Endodermal cell (in vitro differentiated cells): ENCODE measurements around the gene DCPS. TPM values are rescaled to one million over a fixed set of nuclear protein-coding genes. Genes with fewer than 3 reads are reported as not detected.
"Not testable (repeated sequence)": the region's sequence is repeated elsewhere in the genome, so short reads cannot be mapped to it uniquely, and the experiment has no call there.

ENCODE experiments used
- DNase-seq: peaks from one replicate; pipeline ENCODE4 v3.0.0-alpha.2; 2017
- H3K27ac ChIP-seq: 2 replicates; pipeline ENCODE4 v1.5.1; 2013; ENCODE audit warnings: mild to moderate bottlenecking, low read depth, low read length, moderate library complexity
- H3K27me3 ChIP-seq: 2 replicates; pipeline ENCODE4 v1.6.1; 2013; ENCODE audit warnings: mild to moderate bottlenecking, low read length, moderate library complexity; ENCODE audit not compliant: insufficient read depth, control insufficient read depth, poor library complexity, severe bottlenecking
- H3K36me3 ChIP-seq: 2 replicates; pipeline ENCODE4 v1.7.0; 2013; ENCODE audit warnings: mild to moderate bottlenecking, low read length, moderate library complexity; ENCODE audit not compliant: control insufficient read depth, insufficient read depth
- H3K4me1 ChIP-seq: one replicate; pipeline ENCODE4 v1.7.0; 2013; ENCODE audit warnings: low read length; ENCODE audit not compliant: control insufficient read depth, insufficient read depth
- H3K4me3 ChIP-seq: 2 replicates; pipeline ENCODE4 v1.5.1; 2013; ENCODE audit warnings: mild to moderate bottlenecking, low read length, moderate library complexity
- H3K9ac ChIP-seq: 2 replicates; pipeline ENCODE4 v1.6.1; 2013; ENCODE audit warnings: mild to moderate bottlenecking, low read length, moderate library complexity; ENCODE audit not compliant: poor library complexity, severe bottlenecking; ENCODE audit errors: extremely low read depth
- H3K9me3 ChIP-seq: 2 replicates; pipeline ENCODE4 v1.6.1; 2013; ENCODE audit warnings: mild to moderate bottlenecking, low read length, moderate library complexity; ENCODE audit not compliant: control insufficient read depth
- H3K27ac Mint-ChIP-seq: 2 replicates; pipeline ENCODE4 v1.8.0; 2020; ENCODE audit warnings: mixed read lengths
- H3K27me3 Mint-ChIP-seq: 2 replicates; pipeline ENCODE4 v1.8.0; 2021; ENCODE audit warnings: mild to moderate bottlenecking, mixed read lengths; ENCODE audit not compliant: insufficient read depth
- H3K36me3 Mint-ChIP-seq: 2 replicates; pipeline ENCODE4 v1.8.0; 2020; ENCODE audit warnings: low read depth, mixed read lengths
- H3K4me1 Mint-ChIP-seq: 2 replicates; pipeline ENCODE4 v1.8.0; 2020; ENCODE audit warnings: mixed read lengths
- H3K4me3 Mint-ChIP-seq: 2 replicates; pipeline ENCODE4 v1.8.0; 2020; ENCODE audit warnings: mild to moderate bottlenecking, moderate library complexity, mixed read lengths
- H3K9me3 Mint-ChIP-seq: 2 replicates; pipeline ENCODE4 v1.8.0; 2020; ENCODE audit warnings: mild to moderate bottlenecking, mixed read lengths
- WGBS, 2 experiments: methylation state at CpG; one replicate each; pipeline versions ENCODE4 v1.1.5 to v1.1.7; 2013; ENCODE audit warnings: missing lambda C conversion rate in 2 of 2, mixed read lengths in 1 of 2; ENCODE audit not compliant: insufficient coverage in 1 of 2, insufficient read length in 1 of 2; 5-methylcytosine and 5-hydroxymethylcytosine counted together
- total RNA-seq, 2 donors: library from RNA; stranded (reverse); fragmentation: NEBNext Ultra II Directional in 1 of 2; extraction: Animal tissue kit (Norgen Biotek cat#: 25700) in 1 of 2; gene quantifications; 2 replicates in 1 of 2; 3 replicates in 1 of 2; pipeline ENCODE4 v1.2.1, GENCODE V29; 2021
- TF ChIP-seq, protein P1 (sequence below): fragments of 200-600 bp; sonication (generic); conservative IDR thresholded peaks from 2 replicates; pipeline ENCODE4 v1.5.0; 2021; ENCODE audit warnings: antibody characterized with exemption, mild to moderate bottlenecking

Gene DCPS
- total RNA-seq, 2 donors from 2014 or later: 19.0 to 22.6 TPM

DNA sequence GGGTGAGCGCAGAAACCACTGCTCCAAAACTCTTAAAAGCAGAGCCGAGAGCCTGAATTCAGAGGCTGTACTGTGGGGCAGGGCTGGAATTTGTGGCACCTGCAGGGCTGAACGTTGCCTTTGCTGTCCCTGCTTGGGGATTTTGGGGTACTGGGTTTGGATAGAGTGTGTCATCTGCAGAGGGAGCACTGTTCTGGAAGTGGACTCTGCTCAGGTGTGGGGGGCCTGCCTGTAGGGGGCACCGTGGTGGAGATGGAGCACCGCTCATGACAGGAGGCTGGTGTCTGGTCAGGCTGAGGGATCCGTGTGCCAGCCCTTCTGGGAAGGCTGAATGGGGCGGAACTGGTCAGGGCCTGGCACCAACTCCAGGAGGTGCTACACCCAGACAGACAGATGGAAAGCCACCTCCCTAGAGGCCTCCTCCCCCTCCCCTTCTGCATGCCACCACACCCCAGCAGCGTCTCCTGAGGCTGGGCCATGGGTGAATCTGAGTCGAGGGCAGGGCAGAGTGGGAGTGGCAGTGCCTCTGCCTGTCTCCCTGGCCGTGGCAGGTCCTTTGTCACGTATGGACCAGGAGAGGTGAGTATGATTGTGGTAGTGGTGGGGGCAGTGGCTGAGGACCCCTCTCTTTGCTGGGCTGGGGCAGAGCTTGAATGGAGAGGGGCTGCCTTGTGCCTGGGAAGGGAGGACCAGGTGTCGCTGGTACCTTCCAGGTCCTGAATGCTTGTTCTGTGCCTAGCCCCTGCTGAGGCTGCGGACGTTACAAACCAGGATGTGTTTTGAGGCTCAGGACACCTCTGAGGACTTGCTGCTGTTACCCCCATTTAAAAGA, 63.2 kb downstream of the DCPS start:
- H3K27ac Mint-ChIP-seq, H3K9me3 ChIP-seq, H3K27ac ChIP-seq, H3K36me3 ChIP-seq, H3K4me3 ChIP-seq, H3K4me3 Mint-ChIP-seq, H3K27me3 ChIP-seq, H3K9me3 Mint-ChIP-seq, H3K27me3 Mint-ChIP-seq, H3K36me3 Mint-ChIP-seq, H3K9ac ChIP-seq: not testable (repeated sequence)
- peaks cover 12% of the 10 kb centered on the region for H3K4me1 ChIP-seq
- TF ChIP-seq, protein P1, sequence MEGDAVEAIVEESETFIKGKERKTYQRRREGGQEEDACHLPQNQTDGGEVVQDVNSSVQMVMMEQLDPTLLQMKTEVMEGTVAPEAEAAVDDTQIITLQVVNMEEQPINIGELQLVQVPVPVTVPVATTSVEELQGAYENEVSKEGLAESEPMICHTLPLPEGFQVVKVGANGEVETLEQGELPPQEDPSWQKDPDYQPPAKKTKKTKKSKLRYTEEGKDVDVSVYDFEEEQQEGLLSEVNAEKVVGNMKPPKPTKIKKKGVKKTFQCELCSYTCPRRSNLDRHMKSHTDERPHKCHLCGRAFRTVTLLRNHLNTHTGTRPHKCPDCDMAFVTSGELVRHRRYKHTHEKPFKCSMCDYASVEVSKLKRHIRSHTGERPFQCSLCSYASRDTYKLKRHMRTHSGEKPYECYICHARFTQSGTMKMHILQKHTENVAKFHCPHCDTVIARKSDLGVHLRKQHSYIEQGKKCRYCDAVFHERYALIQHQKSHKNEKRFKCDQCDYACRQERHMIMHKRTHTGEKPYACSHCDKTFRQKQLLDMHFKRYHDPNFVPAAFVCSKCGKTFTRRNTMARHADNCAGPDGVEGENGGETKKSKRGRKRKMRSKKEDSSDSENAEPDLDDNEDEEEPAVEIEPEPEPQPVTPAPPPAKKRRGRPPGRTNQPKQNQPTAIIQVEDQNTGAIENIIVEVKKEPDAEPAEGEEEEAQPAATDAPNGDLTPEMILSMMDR: peak; percentile 44
- H3K4me1 Mint-ChIP-seq: peaks cover 32% of the 10 kb centered on the region
- peak; percentile 63 for DNase-seq
- WGBS, 2 experiments: 84 to 100% methylated on average over 2 to 14 of the region's 14 CpGs

DNA sequence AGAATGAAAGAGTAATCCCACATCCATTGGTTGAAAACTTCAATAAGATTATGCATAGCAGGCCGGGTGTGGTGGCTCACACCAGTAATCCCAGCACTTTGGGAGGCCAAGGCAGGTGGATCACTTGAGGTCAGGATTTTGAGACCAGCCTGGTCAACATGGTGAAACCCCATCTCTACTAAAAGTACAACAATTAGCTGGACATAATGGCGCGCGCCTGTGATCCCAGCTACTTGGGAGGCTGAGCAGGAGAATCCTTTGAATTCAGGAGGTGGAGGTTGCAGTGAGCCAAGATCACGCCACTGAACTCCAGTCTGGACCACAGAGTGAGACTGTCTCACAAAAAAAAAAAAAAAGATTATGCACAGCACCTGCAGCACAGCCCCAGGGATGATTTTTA, 63.9 kb downstream of the DCPS start:
- not testable (repeated sequence) for H3K27ac ChIP-seq, H3K27ac Mint-ChIP-seq, H3K27me3 Mint-ChIP-seq, DNase-seq, H3K9ac ChIP-seq, H3K9me3 ChIP-seq, H3K4me3 ChIP-seq, H3K36me3 Mint-ChIP-seq, H3K27me3 ChIP-seq, H3K9me3 Mint-ChIP-seq, H3K4me3 Mint-ChIP-seq, H3K36me3 ChIP-seq
- H3K4me1 ChIP-seq: peaks cover 12% of the 10 kb centered on the region
- H3K4me1 Mint-ChIP-seq: peaks cover 29% of the 10 kb centered on the region
- 92 to 95% methylated on average over 2 to 5 of the region's 5 CpGs for WGBS, 2 experiments

DNA sequence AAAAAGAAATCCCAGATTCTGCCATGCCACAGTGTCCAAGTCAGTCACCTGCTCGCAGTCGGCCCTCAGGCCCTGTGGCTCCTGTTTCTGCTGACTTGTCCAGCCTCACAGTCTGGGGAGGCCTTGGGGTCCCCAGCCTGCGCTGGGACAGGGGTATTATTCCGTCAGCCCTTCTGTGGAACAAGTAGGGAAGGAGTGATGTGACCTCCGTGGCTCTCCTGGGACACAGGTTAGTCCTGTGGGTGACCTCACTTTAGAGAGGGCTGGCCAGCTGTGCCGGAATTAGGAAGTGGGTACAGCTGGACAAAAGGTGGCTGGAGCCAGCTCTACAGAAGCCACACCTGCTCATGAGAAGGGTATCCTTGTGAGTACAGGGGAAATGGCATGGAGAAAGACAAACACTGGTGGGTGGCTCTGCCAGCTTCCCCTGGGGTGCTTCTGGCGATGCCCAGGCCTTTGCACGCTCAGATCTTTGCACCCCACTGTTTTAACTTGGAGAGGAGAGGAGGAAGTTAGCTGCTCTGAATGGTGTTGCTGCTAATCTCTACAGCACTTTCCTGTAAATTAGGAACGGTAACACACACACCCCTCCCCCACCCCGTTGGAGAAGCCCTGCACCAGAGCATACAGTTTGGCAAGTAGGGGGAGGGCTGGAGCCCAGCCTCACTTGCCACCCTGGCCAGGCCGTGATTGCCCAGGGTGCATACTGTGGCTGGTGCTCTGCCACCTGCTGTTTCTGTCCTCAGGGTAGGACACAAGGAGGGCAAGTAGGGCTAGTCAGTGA, 64.7 kb downstream of the DCPS start:
- peaks cover 12% of the 10 kb centered on the region for H3K4me1 ChIP-seq
- peaks cover 30% of the 10 kb centered on the region for H3K4me1 Mint-ChIP-seq
- H3K27me3 ChIP-seq, H3K36me3 Mint-ChIP-seq, H3K9me3 Mint-ChIP-seq, H3K27ac Mint-ChIP-seq, H3K27ac ChIP-seq, H3K9ac ChIP-seq, H3K36me3 ChIP-seq, H3K4me3 ChIP-seq, H3K27me3 Mint-ChIP-seq, H3K9me3 ChIP-seq: not testable (repeated sequence)
- 60 to 74% methylated on average over 5 to 11 of the region's 11 CpGs for WGBS, 2 experiments
- DNase-seq: peak; percentile 67
- peak overlapping the region; percentile 5 for H3K4me3 Mint-ChIP-seq

DNA sequence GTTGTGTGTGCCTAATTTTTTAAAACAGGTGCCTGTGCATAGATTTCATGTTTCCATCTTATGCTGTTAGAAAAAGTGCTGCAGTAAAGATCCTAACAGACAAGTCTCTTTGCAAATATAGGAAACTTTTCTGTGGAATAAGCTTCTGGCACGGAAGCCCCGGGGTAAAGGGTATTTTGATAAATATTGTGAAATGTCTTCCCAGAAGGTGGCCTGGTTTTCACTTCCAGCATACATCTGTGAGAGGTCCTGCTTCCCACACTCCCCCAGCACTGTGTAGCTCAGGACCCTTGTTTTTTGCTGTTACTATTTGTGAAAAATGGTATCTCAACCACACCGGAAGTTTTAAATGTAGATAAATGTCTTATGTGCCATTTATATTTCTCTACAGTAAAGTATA, 66.2 kb downstream of the DCPS start:
- H3K36me3 ChIP-seq: no peaks in the 10 kb centered on the region
- Mint-ChIP-seq H3K36me3 (no peaks in the 10 kb centered on the region), H3K4me1 (peaks cover 26% of the 10 kb centered on the region), H3K9me3 (no peaks in the 10 kb centered on the region), H3K4me3 (no peak overlapping the region), H3K27me3 (no peaks in the 10 kb centered on the region), H3K27ac (no peak overlapping the region)
- no peaks in the 10 kb centered on the region for H3K27me3 ChIP-seq
- no peak overlapping the region for H3K4me3 ChIP-seq
- no peaks in the 10 kb centered on the region for H3K9me3 ChIP-seq
- TF ChIP-seq, protein P1: no peak
- 100% methylated on average over 2 of the region's 3 CpGs; no CpG with 5 or more reads in 1 of the 2 experiments for WGBS, 2 experiments
- H3K4me1 ChIP-seq: peaks cover 12% of the 10 kb centered on the region
- DNase-seq: no peak
- no peak overlapping the region for H3K27ac ChIP-seq
- H3K9ac ChIP-seq: no peak overlapping the region
